WTC11 (cell line): ENCODE data around the gene PROB1. TPM values are rescaled to one million over a fixed set of nuclear protein-coding genes. Genes with fewer than 3 reads are reported as not detected.

Experiments used
- ATAC-seq: fragments of 200-7000 bp; cut with Tn5 transposase; 2 replicates; pipeline ENCODE4 v1.10.0; 2021; ENCODE audit warnings: mild to moderate bottlenecking, moderate library complexity
- CTCF ChIA-PET: fragments of 300-600 bp; sonication (Branson Sonifier 250); formaldehyde crosslinking; loops from one replicate; lab custom pipeline; 2021; ENCODE audit warnings: antibody characterized with exemption; lab: Charles Lee
- POLR2A ChIA-PET: fragments of 350-600 bp; sonication (Branson Sonifier 250); formaldehyde crosslinking; loops from one replicate; lab custom pipeline; 2021; ENCODE audit warnings: antibody characterized with exemption; lab: Charles Lee
- DNase-seq: peaks from one replicate; pipeline ENCODE4 v3.0.0; 2021; ENCODE audit warnings: low spot score
- H3K27ac Mint-ChIP-seq: 2 replicates; pipeline ENCODE4 v1.8.0; 2021; ENCODE audit warnings: mixed read lengths
- H3K27me3 Mint-ChIP-seq: 2 replicates; pipeline ENCODE4 v1.8.0; 2021; ENCODE audit warnings: low read depth, mild to moderate bottlenecking, moderate library complexity, mixed read lengths
- H3K36me3 Mint-ChIP-seq: 2 replicates; pipeline ENCODE4 v1.8.0; 2021; ENCODE audit warnings: mixed read lengths
- H3K4me1 Mint-ChIP-seq: 2 replicates; pipeline ENCODE4 v1.8.0; 2022; ENCODE audit warnings: mixed read lengths
- H3K4me3 Mint-ChIP-seq: 2 replicates; pipeline ENCODE4 v1.8.0; 2021; ENCODE audit warnings: mild to moderate bottlenecking, moderate library complexity, mixed read lengths
- H3K9me3 Mint-ChIP-seq: 2 replicates; pipeline ENCODE4 v1.8.0; 2021; ENCODE audit warnings: mixed read lengths
- ARID4B ChIP-seq: sonication (generic); formaldehyde crosslinking; IDR thresholded peaks from 2 replicates; pipeline ENCODE4 v1.8.0; 2023; ENCODE audit warnings: missing genetic modification reagents, mild to moderate bottlenecking, borderline replicate concordance
- ATF2 ChIP-seq: sonication (generic); formaldehyde crosslinking; IDR thresholded peaks from 2 replicates; pipeline ENCODE4 v1.8.1; 2022; ENCODE audit warnings: low read depth, missing genetic modification reagents, borderline replicate concordance
- ATF3 ChIP-seq: sonication (generic); formaldehyde crosslinking; conservative IDR thresholded peaks from 2 replicates; pipeline ENCODE4 v1.8.1; 2022; ENCODE audit warnings: mild to moderate bottlenecking, missing genetic modification reagents
- CDX4 ChIP-seq: fragments of 250-450 bp; sonication (Bioruptor Pico); IDR thresholded peaks from 2 replicates; pipeline ENCODE4 v1.9.0; 2021; ENCODE audit warnings: moderate library complexity, mild to moderate bottlenecking, inconsistent platforms, borderline replicate concordance
- CREB1 ChIP-seq: sonication (generic); formaldehyde crosslinking; IDR thresholded peaks from 2 replicates; pipeline ENCODE4 v1.8.0; 2023; ENCODE audit warnings: mild to moderate bottlenecking, missing genetic modification reagents
- CTCF ChIP-seq: fragments of 200-600 bp; IDR thresholded peaks from 2 replicates; pipeline ENCODE4 v1.8.0; 2022; ENCODE audit warnings: antibody characterized with exemption
- ESRRA ChIP-seq: sonication (generic); formaldehyde crosslinking; IDR thresholded peaks from 2 replicates; pipeline ENCODE4 v1.8.1; 2022; ENCODE audit warnings: mild to moderate bottlenecking, missing genetic modification reagents, borderline replicate concordance
- HMGA2 ChIP-seq: fragments of 250-450 bp; sonication (Bioruptor Pico); IDR thresholded peaks from 2 replicates; pipeline ENCODE4 v1.4.0; 2021; ENCODE audit warnings: mild to moderate bottlenecking, moderate library complexity
- PREB ChIP-seq: sonication (generic); formaldehyde crosslinking; IDR thresholded peaks from 2 replicates; pipeline ENCODE4 v1.8.1; 2022; ENCODE audit warnings: mild to moderate bottlenecking, missing genetic modification reagents, moderate library complexity, borderline replicate concordance
- RORB ChIP-seq: fragments of 250-450 bp; sonication (Bioruptor Pico); IDR thresholded peaks from 2 replicates; pipeline ENCODE4 v1.9.0; 2021; ENCODE audit warnings: mild to moderate bottlenecking
- TP53 ChIP-seq: sonication (generic); formaldehyde crosslinking; IDR thresholded peaks from 2 replicates; pipeline ENCODE4 v1.8.1; 2023; ENCODE audit warnings: mild to moderate bottlenecking, missing genetic modification reagents
- ZNF121 ChIP-seq: sonication (generic); formaldehyde crosslinking; IDR thresholded peaks from 2 replicates; pipeline ENCODE4 v1.8.0; 2023; ENCODE audit warnings: missing genetic modification reagents
- ZNF138 ChIP-seq: sonication (generic); formaldehyde crosslinking; conservative IDR thresholded peaks from 2 replicates; pipeline ENCODE4 v1.8.1; 2022; ENCODE audit warnings: mild to moderate bottlenecking, moderate library complexity, missing genetic modification reagents
- ZNF263 ChIP-seq: sonication (generic); formaldehyde crosslinking; IDR thresholded peaks from 2 replicates; pipeline ENCODE4 v1.8.1; 2022; ENCODE audit warnings: low read depth, mild to moderate bottlenecking, moderate library complexity, missing genetic modification reagents
- ZNF425 ChIP-seq: fragments of 250-450 bp; sonication (Bioruptor Pico); conservative IDR thresholded peaks from 2 replicates; pipeline ENCODE4 v1.9.0; 2021; ENCODE audit warnings: mild to moderate bottlenecking
- ZNF671 ChIP-seq: fragments of 250-450 bp; sonication (Bioruptor Pico); IDR thresholded peaks from 2 replicates; pipeline ENCODE4 v1.8.0; 2021; ENCODE audit warnings: mild to moderate bottlenecking
- total RNA-seq: library from RNA; stranded (reverse); gene quantifications from 3 replicates; pipeline ENCODE4 v1.2.3, GENCODE V29; 2021

Gene PROB1
- total RNA-seq, 1 experiment from 2014 or later: 2.5 TPM

- no peaks in the 10 kb centered on the region for H3K27me3 Mint-ChIP-seq
- peaks cover 16% of the 10 kb centered on the region for H3K4me1 Mint-ChIP-seq
- H3K9me3 Mint-ChIP-seq: no peaks in the 10 kb centered on the region
- DNase-seq: no peak
- peak; percentile 2; the same call in 1 of the 2 replicates for ATAC-seq
- H3K36me3 Mint-ChIP-seq: peaks cover 7% of the 10 kb centered on the region
- peak overlapping the region; percentile 94 for H3K4me3 Mint-ChIP-seq
- ChIA-PET POLR2A (interaction anchor here (0.9 to 1.5 kb wide), 4 partner anchors 9 to 131 kb away, joined by 3 to 4 read pairs (median 4); partner anchors contain the start of genes PAIP2 and PROB1), CTCF (interaction anchor here (0.6 to 3.4 kb wide), 5 partner anchors 12 to 232 kb away, joined by 3 to 31 read pairs (median 3); partner anchors contain the start of gene PROB1)
- H3K27ac Mint-ChIP-seq: peak overlapping the region; percentile 95
- TF ChIP-seq ZNF425 (CRISPR knock-in tag) (no peak), CDX4 (CRISPR knock-in tag) (no peak), TP53 (CRISPR knock-in tag) (no peak), ZNF138 (CRISPR knock-in tag) (no peak), ZNF263 (CRISPR knock-in tag) (peak; percentile 41; the same call in 1 of the 2 replicates)
These were observed 9.6 kb upstream of the PROB1 start for GRCh38 chr5:139404484-139404840.

GRCh38 chr5:139403787-139404483 is 9.0 kb upstream of the PROB1 start, which contains the start of gene SPATA24:
Gene SPATA24 (minus strand): TSS chr5:139404089. CDS start chr5:139404060, 29 bp downstream.
- POLR2A ChIA-PET: interaction anchor here (0.9 to 1.5 kb wide), 5 partner anchors 9 to 130 kb away, joined by 3 to 4 read pairs (median 4); partner anchors contain the start of genes DNAJC18, PAIP2 and PROB1
- ATAC-seq: peak; percentile 93
- no peak for TF ChIP-seq CREB1 (CRISPR knock-in tag)
- no peak for TF ChIP-seq CDX4 (CRISPR knock-in tag)
- TF ChIP-seq ZNF671: no peak
- TF ChIP-seq ARID4B (CRISPR knock-in tag): no peak
- no peak for TF ChIP-seq HMGA2 (CRISPR knock-in tag)
- TF ChIP-seq ZNF263 (CRISPR knock-in tag): no peak
- no peak for TF ChIP-seq RORB (CRISPR knock-in tag)
- TF ChIP-seq PREB (CRISPR knock-in tag): no peak
- no peak for TF ChIP-seq ZNF121 (CRISPR knock-in tag)
- TF ChIP-seq ATF3 (CRISPR knock-in tag): no peak
- TF ChIP-seq ZNF425 (CRISPR knock-in tag): no peak
- TF ChIP-seq ESRRA (CRISPR knock-in tag): no peak
- no peak for TF ChIP-seq CTCF
- no peak for TF ChIP-seq ATF2 (CRISPR knock-in tag)
- TF ChIP-seq ZNF138 (CRISPR knock-in tag): no peak

More at GRCh38 chr5:139403787-139404483, 9.0 kb upstream of the PROB1 start, which contains the start of gene SPATA24:
- Mint-ChIP-seq H3K4me1 (peaks cover 16% of the 10 kb centered on the region), H3K9me3 (no peaks in the 10 kb centered on the region), H3K27ac (peak within 1 kb of the TSS; percentile 100), H3K4me3 (peak within 1 kb of the TSS; percentile 94), H3K36me3 (peaks cover 12% of the 10 kb centered on the region), H3K27me3 (no peaks in the 10 kb centered on the region)
- CTCF ChIA-PET: interaction anchor here (0.6 to 3.4 kb wide), 9 partner anchors 11 to 371 kb away, joined by 3 to 31 read pairs (median 3); partner anchors contain the start of genes CXXC5 and PROB1
- peak; percentile 98 for DNase-seq
